DMS153 treated with DMSO at 0.1 percent for 48 hours (cell line): ENCODE measurements around the gene MAN1B1.

Experiments used
- DNase-seq: peaks from one replicate; lab custom pipeline; 2025; ENCODE audit not compliant: unreplicated experiment; lab: John Stamatoyannopoulos, UW

The MAN1B1 gene

DNA sequence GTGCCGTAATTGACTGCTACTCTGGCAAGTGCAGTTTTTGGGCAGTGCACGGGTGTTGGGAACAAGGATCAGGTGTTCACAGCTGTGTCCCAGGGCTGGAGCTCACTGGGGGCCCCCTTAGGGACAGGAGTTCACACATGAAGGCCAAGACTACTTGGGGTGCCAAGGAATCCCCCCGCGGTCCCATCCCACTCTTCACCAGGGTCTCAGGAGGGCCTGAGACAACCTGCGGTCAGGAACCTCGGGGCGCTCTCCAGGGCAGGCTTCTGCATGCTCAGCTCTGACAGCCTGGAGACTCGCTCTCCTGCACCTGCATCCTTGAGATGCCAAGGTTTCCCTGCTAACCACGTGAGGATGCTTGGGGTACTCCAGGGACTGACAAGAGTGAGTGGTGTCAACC, 2.3 kb upstream of the MAN1B1 start:
- DNase-seq = no peak

DNA sequence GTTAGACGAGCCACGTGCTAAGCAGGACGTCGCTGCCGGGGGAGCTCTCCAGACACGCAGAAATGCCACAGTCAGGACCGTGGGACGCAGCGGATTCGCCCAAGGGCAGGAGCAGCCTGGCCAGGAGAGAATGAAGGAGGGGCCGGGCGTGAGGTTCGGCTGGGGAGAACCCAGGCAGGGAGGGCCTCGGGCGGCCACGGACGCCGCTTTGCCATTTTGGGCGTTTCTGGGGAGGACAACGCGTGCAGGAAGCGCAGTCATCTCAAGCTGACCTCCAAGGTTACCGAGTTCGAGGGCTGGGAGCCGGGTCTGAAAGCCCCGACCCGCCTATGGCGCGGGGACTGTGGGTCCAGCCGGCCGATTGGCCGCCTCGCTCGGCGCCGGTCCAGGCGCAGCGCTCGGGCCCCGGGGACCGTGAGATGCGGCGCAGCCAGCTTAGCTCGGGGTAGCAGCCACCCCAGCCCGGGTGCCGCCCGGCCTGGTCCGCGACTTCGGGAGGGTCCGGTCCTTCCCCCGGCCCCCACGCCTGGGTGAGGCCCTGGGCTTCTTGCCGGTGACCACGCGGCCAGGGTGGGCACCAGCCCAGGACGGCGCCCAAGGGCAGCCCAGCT, 760 bp upstream of the MAN1B1 start:
- no peak for DNase-seq

DNA sequence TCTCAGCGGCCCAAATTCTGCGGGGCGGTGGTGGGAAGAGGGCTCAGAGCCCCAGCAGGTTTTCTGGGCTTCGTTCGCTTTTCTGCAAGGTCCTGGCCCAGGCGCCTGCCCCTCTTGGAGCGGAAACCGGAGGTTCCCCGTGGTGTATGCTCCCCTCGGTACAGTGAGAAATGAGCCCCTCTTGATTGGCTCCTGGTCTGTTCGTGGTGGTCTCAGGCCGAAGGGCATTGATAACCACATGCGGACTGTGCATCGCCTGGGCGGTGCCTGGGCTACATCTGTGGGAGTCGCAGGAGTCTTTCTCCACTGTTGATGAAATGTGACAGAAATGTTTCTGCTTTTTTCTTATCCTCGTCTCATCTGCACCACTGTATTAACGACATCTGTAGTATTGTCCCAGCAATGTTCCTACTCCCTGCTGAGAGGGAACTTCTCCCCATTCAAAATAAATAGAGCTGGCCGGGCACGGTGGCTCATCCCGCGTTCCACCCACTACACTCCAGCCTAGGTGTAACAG, 682 bp downstream of the MAN1B1 start:
- no peak for DNase-seq

DNA sequence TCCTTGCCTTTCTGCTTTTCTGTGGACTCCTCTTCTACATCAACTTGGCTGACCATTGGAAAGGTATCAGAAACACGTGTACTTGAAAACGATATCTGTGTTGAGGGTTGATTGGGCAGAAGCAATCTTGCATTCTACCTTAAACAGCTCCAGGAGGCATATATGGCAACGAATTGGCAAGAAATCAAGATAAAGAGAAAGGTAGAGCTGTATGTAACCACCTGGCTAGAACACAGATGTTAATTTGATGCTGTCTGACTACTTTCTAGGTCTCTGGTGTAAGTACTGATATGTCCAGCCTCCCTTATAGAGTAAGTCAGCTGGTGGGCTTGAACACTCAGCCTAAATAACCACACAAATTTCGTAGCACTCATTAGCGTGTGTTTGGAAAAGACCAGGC, 1.3 kb downstream of the MAN1B1 start:
- no peak for DNase-seq

DNA sequence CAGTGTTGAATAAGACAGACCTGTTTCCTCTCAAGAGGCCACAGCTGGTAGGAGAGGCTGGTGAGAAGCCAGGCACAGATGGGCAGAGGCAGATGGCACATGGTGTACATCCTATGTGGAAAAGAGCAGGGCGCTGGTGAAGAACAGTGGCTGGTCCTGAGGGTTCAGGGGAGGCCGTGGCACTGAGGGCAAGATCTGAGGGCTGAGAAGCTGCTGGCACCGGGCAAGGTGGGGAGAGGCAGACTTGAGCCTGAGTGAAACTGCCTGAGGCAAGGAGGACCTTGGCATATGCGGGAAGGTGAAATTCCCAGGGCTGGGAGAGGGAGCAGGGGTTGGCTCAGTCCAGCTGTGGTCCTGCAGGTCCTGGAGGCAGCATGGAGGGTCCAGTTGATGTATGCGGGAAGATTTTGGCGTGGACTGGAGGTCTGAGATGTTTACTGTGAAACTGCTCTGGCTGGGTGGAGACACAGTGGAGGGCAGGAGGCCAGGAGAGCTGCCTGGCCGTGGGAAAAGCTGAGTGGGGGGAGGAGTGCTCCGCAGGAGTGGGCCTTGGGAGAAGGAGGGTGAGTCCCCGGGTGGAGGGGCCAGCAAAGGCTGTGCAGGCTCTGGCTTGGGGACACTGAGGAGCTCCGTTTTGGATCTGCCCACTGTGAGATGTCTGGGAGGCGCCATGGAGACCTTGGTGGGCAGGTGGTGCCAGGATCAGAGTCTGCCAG, 2.6 kb downstream of the MAN1B1 start:
- DNase-seq = no peak

DNA sequence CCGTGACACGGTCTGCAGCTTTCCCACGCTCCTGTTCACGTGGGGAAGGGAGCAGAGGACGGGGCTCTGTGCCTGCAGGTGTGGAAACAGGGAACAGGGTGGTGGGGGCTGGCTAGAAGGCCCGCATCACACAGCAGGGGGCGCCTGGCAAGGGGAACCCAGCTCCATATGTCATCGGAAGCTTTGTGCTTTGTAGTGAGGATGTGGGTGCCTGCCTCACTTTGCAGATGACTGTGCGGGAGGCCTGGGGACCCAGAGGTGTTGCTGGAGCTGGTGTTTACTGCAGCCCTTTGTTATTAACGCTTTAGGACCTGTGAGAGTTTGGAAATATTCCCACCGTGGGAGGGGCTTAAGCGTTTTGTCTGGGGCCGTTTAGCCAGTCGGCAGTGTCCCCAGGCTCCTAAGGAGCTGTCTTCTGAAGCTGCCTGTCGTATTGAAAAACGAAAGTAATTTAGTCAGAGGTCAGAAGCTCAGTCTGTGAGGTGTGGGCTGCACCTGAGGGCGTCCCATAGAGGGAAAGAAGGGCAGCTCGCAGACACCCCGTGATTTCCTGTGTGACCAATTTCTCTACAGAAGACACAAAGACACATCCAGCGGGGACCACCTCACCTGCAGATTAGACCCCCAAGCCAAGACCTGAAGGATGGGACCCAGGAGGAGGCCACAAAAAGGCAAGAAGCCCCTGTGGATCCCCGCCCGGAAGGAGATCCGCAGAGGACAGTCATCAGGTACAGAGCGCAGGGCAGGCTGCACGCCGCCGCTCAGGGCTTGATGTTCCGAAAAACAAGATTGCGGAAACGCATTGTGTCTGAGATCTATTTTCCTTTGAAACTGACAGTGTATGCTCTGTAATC, 9.1 kb downstream of the MAN1B1 start:
- no peak for DNase-seq

DNA sequence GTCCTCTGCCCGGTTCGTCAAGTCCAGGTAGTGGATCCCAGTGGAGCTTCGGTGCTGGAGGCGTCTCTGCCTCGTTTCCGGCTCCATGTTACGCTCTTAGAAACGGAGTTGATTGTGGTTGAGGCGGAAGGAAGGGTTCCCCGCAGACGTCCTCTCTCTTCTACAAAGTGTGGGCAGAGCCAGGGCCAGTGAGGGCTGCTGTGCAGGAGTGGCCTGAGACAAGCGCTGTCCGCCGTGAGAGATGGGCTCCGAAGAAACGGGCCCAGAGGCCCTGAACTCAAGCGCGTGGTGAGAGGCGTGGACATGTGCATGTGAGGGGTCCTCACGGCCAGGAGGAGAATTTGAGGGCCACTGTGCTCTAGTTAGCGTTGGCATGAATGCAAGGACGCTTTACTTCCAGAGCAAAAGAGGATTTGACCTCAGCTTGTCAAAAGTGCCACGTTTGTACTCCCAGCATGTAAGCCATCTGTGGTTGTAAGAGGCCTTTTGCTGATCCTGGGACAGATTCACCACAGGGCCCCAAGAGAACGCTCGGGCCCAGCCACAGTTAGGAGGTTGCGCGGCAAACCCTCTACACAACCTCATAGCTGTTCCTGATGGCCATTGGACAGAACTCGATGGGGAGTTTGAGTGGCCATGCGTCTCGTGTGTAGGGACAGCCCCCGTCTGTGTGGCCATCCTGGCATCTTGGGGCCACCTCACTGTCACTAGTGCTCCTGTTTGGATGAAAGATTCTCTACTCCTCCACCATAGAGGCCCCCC, 10.2 kb downstream of the MAN1B1 start:
- no peak for DNase-seq

DNA sequence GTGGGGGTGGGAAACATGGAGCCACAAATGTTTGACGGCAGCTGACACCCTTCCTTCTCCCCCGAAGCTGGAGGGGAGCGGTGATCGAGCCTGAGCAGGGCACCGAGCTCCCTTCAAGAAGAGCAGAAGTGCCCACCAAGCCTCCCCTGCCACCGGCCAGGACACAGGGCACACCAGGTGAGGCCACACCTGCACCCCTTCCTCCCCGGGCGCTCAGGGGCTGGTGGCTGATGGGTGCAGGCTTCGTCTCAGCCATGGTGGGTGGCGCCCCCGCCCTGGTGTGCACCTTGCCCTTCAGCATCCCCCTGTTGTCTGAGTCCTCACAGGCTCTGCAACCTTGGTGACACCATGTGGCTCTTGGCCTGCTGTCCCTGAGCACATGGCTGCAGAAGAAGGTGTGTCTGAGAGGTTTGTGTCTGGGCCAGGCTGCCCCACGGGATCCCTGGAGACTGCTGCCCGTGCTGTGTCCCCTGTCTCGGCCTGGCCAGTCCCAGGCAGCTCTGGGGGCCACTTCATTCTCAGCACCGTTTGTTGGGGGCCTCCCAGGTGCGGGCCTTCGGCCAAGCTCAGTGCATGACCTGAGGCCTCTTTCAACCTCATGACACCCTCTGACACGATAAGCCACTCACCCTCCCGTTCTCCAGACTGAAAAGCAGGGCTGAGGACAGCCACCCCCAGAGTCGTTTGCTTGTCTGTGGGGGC, 11.1 kb downstream of the MAN1B1 start:
- DNase-seq = no peak

DNA sequence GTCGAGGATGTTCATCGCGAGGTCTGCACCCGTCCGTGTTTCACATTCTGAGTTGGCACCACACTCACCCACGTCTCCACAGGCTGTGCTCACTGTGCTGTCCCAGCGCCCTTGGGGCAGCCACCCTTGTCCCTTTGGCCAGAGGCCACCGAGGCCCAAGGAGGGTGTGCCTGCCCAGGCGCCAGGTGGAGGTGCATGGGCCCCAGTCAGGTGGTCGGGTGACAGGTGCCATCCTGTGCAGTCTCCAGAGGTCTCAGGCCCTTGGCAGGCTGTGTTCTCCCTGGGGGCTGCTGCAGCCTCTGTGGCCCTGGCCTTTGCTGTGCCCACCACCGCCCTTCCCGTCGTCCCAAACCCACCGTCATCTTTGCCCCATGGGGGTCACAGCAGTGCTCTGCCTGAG, 12.4 kb downstream of the MAN1B1 start:
- no peak for DNase-seq

DNA sequence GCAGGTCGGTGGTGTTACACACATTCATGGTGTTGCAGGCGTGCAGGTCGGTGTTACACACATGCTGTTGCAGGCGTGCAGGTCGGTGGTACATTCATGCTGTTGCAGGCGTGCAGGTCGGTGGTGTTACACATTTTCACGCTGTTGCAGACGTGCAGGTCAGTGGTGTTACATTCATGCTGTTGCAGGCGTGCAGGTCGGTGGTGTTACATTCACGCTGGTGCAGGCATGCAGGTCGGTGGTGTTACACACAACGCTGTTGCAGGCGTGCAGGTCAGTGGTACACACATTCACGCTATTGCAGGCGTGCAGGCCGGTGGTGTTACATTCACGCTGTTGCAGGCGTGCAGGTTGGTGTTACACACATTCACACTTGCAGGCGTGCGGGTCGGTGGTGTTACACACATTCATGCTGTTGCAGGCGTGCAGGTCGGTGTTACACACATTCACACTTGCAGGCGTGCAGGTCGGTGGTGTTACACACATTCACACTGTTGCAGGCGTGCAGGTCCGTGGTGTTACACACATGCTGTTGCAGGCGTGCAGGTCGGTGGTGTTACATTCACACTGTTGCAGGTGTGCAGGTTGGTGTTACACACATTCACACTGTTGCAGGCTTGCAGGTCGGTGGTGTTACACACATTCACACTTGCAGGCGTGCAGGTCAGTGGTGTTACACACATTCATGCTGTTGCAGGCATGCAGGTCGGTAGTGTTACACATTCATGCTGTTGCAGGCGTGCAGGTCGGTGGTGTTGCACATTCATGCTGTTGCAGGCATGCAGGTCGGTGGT, 16.6 kb downstream of the MAN1B1 start:
- no peak for DNase-seq

DNA sequence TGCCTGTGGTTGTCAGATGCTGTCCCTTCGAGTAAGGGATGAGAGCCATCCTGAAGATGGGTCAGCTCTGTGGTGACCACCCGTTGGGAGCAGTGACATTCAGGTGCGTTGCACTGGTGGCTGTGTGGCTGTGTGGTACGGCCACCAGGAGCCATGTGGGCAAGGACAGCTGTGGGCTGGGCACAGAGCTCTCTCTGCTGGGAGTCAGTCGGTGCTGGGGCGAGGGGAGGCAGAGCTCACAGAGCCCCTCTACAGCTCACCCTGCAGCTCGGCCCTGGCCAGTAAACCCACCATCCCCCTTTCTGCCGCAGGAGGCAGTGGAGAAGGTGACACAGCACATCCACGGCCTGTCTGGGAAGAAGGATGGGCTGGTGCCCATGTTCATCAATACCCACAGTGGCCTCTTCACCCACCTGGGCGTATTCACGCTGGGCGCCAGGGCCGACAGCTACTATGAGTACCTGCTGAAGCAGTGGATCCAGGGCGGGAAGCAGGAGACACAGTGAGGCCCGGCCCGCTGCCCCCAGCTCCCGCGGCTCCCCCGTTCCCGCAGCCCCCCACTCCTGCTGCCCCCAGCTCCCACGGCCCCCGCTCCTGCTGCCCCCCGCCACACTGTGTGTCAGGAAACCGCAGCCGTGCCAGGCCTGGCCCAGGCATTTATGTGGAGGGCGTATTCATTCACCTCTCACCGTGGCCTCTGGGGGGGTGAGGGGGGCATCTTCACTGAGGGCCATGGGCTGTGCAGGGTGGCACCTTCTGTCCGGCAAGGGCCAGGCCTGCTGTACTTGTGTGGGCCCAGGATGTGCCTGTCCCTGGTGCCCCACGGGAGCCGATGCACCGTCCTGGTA, 19.3 kb downstream of the MAN1B1 start:
- no peak for DNase-seq

DNA sequence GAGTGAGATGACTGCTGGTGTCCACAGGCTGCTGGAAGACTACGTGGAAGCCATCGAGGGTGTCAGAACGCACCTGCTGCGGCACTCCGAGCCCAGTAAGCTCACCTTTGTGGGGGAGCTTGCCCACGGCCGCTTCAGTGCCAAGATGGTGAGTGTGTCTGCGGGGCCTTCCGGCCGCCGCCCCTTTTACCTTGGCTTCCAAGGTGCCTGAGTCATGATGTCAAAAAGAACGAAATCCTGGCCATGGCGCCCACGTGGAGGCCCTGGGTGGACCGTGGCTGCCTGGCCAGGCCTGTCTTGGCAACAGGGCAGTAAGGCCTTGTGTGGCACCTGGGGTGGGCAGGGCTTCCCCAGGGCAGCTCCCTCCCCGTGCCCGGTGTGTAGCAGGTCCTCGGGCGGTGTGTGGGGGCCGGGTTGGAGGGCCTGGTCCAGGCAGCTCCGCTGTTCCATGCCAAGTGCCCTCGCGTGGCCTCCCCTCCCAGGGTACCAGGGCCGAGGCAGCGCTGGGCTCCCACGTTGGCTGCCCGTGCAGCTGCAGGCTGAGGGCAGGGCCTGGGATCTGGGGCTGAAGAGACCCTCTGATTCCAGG, 20.0 kb downstream of the MAN1B1 start:
- no peak for DNase-seq

DNA sequence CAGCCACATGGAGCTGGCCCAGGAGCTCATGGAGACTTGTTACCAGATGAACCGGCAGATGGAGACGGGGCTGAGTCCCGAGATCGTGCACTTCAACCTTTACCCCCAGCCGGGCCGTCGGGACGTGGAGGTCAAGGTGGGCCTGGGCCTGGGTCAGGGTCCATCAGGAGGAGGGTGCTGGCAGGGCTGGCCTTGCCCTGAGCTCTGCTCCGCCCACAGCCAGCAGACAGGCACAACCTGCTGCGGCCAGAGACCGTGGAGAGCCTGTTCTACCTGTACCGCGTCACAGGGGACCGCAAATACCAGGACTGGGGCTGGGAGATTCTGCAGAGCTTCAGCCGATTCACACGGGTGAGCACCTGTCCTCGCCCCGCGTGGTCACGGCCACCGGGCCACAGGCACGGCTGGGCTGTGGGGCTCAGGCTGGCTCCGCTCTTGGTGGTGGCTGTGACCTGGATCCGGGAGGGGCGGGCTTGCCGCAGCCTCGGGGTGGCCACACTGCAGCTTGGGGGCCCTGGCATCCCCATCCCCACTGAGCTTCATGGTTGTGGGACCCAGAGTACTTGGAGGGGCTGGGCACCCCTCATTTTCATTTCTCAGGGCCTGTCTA, 20.6 kb downstream of the MAN1B1 start:
- DNase-seq = no peak

DNA sequence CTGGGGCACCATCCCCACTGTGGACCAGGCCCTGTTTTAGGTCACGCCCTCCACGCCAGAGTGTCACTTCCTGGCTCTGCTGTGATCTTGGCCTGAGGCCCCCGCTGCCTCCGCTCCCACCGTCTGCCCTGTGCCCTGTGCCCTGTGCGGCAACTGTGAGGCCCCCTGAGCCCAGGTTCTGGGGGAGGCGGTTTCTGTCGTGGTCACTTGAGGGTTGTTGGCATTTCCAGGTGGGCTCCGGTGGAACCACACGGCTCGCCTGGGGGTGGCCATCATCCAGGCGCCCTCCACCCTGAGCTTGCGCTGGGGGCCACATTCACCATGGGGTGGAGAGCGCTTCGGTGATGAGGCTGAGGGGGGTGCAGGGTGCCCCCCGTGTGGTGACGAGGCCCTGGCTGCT, 21.2 kb downstream of the MAN1B1 start:
- no peak for DNase-seq

DNA sequence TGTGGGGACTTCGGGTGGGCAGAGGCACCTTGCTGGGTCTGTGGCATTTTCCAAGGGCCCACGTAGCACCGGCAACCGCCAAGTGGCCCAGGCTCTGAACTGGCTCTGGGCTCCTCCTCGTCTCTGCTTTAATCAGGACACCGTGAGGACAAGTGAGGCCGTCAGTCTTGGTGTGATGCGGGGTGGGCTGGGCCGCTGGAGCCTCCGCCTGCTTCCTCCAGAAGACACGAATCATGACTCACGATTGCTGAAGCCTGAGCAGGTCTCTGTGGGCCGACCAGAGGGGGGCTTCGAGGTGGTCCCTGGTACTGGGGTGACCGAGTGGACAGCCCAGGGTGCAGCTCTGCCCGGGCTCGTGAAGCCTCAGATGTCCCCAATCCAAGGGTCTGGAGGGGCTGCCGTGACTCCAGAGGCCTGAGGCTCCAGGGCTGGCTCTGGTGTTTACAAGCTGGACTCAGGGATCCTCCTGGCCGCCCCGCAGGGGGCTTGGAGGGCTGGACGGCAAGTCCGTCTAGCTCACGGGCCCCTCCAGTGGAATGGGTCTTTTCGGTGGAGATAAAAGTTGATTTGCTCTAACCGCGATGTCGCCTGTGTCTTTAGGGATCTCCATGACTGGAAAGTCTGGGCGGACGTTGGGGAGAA, 21.9 kb downstream of the MAN1B1 start:
- no peak for DNase-seq

DNA sequence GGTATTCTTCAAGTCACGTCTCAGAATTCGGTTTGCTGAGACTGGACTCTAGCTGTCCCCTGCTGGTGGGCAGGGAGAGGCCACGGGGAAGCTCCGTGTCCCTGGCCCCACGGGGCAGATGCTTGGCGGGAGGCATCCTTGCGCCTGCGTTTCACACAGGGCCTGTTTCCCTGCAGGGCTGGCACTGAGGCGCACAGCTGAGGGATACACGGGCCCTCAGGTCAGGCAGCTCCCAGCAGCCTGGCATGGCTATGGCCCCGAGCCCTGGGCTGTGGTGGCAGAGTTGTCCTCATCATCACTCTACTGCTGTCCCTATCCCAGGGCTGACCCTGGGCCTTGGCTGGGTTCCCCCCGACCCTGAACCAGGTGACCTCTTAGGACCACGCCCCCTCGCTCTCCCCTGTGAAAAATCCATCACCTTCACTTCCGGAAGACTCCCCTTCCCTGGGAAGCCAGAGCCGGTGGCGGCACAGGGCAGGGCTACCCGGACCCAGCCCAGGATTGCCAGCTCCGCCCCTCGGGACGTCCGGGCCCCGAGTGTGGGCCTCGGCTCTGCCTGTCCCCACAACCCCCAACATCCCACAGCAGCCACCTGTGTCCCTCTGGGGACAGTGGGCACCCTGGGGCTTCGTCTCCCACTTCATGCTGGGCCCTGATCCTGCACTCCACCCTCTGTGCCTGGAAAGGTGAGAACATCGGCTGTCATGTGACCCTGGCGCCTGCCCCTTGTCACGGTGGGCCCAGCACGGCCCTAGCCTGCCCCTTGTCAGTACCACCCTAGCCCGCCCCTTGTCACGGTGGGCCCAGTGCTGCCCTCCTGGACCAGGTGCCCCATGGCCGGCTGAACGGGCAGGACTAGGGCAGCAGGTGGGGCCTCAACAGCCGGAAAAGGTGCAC, 22.7 kb downstream of the MAN1B1 start:
- no peak for DNase-seq
